ENCODE data around the gene BIN1.

GRCh38 chr2:127108090-127108523 lies 1.2 kb upstream of the BIN1 start:
- no peak for TF ChIP-seq EZH2 (IDR thresholded peaks at IDR 0.05; ENCODE audit: insufficient read depth, low read length)
- TF ChIP-seq, protein P1, sequence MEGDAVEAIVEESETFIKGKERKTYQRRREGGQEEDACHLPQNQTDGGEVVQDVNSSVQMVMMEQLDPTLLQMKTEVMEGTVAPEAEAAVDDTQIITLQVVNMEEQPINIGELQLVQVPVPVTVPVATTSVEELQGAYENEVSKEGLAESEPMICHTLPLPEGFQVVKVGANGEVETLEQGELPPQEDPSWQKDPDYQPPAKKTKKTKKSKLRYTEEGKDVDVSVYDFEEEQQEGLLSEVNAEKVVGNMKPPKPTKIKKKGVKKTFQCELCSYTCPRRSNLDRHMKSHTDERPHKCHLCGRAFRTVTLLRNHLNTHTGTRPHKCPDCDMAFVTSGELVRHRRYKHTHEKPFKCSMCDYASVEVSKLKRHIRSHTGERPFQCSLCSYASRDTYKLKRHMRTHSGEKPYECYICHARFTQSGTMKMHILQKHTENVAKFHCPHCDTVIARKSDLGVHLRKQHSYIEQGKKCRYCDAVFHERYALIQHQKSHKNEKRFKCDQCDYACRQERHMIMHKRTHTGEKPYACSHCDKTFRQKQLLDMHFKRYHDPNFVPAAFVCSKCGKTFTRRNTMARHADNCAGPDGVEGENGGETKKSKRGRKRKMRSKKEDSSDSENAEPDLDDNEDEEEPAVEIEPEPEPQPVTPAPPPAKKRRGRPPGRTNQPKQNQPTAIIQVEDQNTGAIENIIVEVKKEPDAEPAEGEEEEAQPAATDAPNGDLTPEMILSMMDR (IDR thresholded peaks at IDR 0.05; ENCODE audit: insufficient read depth, low read depth, low read length) = no peak

All from astrocyte (in vitro differentiated cells and primary cell).